Measurements from ENCODE around the gene VASP. TPM values are rescaled to one million over a fixed set of nuclear protein-coding genes. Genes with fewer than 3 reads are reported as not detected.

The VASP gene
- total and polyA plus RNA-seq, 2 experiments from 2014 or later, result 60.3 to 147 TPM

DNA sequence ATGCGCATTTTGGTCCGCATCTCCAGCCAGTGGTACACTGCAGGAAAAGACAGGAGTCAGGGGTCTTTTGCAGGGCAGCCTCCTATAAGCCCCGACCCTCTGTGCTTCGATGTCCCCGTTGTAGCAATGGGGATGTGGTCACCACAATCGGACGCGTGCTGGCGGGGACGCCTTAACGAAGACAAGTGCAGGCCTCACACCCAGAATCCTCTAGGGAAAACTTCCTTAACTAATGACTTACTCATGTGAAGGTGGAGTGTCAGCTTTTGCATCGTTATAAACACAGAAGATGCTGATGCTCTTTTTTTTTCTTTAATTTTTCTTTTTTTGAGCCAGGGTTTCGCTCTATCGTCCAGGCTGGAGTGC, 22.1 kb downstream of the VASP start:
- Mint-ChIP-seq H3K27me3 (ENCODE audit: insufficient read depth, low read depth, poor library complexity) (peaks cover 31% of the 10 kb centered on the region), H3K9me3 (peaks cover 16% of the 10 kb centered on the region), H3K27ac (no peak overlapping the region), H3K36me3 (ENCODE audit: low read depth) (peaks cover 43% of the 10 kb centered on the region), H3K4me3 (peak overlapping the region; percentile 78), H3K4me1 (peaks cover 15% of the 10 kb centered on the region)
- H3K27me3 ChIP-seq (ENCODE audit: insufficient read depth), result peaks cover 26% of the 10 kb centered on the region
- H3K4me1 ChIP-seq (ENCODE audit: insufficient read depth), result peaks cover 7% of the 10 kb centered on the region
- no peak for TF ChIP-seq ZNF331 (CRISPR knock-in tag; IDR thresholded peaks at IDR 0.05; ENCODE audit: low read depth)
- no peak for TF ChIP-seq EZH2 (IDR thresholded peaks at IDR 0.05; ENCODE audit: low read depth, unreplicated experiment)
- TF ChIP-seq, protein P1, sequence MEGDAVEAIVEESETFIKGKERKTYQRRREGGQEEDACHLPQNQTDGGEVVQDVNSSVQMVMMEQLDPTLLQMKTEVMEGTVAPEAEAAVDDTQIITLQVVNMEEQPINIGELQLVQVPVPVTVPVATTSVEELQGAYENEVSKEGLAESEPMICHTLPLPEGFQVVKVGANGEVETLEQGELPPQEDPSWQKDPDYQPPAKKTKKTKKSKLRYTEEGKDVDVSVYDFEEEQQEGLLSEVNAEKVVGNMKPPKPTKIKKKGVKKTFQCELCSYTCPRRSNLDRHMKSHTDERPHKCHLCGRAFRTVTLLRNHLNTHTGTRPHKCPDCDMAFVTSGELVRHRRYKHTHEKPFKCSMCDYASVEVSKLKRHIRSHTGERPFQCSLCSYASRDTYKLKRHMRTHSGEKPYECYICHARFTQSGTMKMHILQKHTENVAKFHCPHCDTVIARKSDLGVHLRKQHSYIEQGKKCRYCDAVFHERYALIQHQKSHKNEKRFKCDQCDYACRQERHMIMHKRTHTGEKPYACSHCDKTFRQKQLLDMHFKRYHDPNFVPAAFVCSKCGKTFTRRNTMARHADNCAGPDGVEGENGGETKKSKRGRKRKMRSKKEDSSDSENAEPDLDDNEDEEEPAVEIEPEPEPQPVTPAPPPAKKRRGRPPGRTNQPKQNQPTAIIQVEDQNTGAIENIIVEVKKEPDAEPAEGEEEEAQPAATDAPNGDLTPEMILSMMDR (conservative IDR thresholded peaks at IDR 0.05; ENCODE audit: low read depth in 2 of 2), result no peak
- TF ChIP-seq, protein P2, sequence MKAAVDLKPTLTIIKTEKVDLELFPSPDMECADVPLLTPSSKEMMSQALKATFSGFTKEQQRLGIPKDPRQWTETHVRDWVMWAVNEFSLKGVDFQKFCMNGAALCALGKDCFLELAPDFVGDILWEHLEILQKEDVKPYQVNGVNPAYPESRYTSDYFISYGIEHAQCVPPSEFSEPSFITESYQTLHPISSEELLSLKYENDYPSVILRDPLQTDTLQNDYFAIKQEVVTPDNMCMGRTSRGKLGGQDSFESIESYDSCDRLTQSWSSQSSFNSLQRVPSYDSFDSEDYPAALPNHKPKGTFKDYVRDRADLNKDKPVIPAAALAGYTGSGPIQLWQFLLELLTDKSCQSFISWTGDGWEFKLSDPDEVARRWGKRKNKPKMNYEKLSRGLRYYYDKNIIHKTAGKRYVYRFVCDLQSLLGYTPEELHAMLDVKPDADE (IDR thresholded peaks at IDR 0.05), result no peak
- TF ChIP-seq, protein P3, sequence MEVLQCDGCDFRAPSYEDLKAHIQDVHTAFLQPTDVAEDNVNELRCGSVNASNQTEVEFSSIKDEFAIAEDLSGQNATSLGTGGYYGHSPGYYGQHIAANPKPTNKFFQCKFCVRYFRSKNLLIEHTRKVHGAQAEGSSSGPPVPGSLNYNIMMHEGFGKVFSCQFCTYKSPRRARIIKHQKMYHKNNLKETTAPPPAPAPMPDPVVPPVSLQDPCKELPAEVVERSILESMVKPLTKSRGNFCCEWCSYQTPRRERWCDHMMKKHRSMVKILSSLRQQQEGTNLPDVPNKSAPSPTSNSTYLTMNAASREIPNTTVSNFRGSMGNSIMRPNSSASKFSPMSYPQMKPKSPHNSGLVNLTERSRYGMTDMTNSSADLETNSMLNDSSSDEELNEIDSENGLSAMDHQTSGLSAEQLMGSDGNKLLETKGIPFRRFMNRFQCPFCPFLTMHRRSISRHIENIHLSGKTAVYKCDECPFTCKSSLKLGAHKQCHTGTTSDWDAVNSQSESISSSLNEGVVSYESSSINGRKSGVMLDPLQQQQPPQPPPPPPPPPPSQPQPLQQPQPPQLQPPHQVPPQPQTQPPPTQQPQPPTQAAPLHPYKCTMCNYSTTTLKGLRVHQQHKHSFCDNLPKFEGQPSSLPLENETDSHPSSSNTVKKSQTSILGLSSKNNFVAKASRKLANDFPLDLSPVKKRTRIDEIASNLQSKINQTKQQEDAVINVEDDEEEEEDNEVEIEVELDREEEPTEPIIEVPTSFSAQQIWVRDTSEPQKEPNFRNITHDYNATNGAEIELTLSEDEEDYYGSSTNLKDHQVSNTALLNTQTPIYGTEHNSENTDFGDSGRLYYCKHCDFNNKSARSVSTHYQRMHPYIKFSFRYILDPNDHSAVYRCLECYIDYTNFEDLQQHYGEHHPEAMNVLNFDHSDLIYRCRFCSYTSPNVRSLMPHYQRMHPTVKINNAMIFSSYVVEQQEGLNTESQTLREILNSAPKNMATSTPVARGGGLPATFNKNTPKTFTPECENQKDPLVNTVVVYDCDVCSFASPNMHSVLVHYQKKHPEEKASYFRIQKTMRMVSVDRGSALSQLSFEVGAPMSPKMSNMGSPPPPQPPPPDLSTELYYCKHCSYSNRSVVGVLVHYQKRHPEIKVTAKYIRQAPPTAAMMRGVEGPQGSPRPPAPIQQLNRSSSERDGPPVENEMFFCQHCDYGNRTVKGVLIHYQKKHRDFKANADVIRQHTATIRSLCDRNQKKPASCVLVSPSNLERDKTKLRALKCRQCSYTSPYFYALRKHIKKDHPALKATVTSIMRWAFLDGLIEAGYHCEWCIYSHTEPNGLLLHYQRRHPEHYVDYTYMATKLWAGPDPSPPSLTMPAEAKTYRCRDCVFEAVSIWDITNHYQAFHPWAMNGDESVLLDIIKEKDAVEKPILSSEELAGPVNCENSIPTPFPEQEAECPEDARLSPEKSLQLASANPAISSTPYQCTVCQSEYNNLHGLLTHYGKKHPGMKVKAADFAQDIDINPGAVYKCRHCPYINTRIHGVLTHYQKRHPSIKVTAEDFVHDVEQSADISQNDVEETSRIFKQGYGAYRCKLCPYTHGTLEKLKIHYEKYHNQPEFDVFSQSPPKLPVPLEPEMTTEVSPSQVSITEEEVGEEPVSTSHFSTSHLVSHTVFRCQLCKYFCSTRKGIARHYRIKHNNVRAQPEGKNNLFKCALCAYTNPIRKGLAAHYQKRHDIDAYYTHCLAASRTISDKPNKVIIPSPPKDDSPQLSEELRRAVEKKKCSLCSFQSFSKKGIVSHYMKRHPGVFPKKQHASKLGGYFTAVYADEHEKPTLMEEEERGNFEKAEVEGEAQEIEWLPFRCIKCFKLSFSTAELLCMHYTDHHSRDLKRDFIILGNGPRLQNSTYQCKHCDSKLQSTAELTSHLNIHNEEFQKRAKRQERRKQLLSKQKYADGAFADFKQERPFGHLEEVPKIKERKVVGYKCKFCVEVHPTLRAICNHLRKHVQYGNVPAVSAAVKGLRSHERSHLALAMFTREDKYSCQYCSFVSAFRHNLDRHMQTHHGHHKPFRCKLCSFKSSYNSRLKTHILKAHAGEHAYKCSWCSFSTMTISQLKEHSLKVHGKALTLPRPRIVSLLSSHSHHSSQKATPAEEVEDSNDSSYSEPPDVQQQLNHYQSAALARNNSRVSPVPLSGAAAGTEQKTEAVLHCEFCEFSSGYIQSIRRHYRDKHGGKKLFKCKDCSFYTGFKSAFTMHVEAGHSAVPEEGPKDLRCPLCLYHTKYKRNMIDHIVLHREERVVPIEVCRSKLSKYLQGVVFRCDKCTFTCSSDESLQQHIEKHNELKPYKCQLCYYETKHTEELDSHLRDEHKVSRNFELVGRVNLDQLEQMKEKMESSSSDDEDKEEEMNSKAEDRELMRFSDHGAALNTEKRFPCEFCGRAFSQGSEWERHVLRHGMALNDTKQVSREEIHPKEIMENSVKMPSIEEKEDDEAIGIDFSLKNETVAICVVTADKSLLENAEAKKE (CRISPR knock-in tag; IDR thresholded peaks at IDR 0.05), result no peak
- no peak for TF ChIP-seq EZH2phosphoT487 (IDR thresholded peaks at IDR 0.05; ENCODE audit: unreplicated experiment)
- TF ChIP-seq JUNB (IDR thresholded peaks at IDR 0.05; ENCODE audit: unreplicated experiment), result no peak
- no peak for TF ChIP-seq NANOG (IDR thresholded peaks at IDR 0.05; ENCODE audit: borderline replicate concordance)
- no peak for TF ChIP-seq ZNF114 (CRISPR knock-in tag; IDR thresholded peaks at IDR 0.05)
- TF ChIP-seq, protein P4, sequence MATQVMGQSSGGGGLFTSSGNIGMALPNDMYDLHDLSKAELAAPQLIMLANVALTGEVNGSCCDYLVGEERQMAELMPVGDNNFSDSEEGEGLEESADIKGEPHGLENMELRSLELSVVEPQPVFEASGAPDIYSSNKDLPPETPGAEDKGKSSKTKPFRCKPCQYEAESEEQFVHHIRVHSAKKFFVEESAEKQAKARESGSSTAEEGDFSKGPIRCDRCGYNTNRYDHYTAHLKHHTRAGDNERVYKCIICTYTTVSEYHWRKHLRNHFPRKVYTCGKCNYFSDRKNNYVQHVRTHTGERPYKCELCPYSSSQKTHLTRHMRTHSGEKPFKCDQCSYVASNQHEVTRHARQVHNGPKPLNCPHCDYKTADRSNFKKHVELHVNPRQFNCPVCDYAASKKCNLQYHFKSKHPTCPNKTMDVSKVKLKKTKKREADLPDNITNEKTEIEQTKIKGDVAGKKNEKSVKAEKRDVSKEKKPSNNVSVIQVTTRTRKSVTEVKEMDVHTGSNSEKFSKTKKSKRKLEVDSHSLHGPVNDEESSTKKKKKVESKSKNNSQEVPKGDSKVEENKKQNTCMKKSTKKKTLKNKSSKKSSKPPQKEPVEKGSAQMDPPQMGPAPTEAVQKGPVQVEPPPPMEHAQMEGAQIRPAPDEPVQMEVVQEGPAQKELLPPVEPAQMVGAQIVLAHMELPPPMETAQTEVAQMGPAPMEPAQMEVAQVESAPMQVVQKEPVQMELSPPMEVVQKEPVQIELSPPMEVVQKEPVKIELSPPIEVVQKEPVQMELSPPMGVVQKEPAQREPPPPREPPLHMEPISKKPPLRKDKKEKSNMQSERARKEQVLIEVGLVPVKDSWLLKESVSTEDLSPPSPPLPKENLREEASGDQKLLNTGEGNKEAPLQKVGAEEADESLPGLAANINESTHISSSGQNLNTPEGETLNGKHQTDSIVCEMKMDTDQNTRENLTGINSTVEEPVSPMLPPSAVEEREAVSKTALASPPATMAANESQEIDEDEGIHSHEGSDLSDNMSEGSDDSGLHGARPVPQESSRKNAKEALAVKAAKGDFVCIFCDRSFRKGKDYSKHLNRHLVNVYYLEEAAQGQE (IDR thresholded peaks at IDR 0.05; ENCODE audit: unreplicated experiment), result no peak
- H3F3A ChIP-seq (replicated peaks; ENCODE audit: low read depth), result peaks cover 32% of the 10 kb centered on the region
- H3K36me3 ChIP-seq (ENCODE audit: insufficient read depth), result peaks cover 19% of the 10 kb centered on the region
- no peak overlapping the region for H3K27ac ChIP-seq (ENCODE audit: low read depth)
- H3K79me2 ChIP-seq (replicated peaks; ENCODE audit: insufficient read depth), result no peaks in the 10 kb centered on the region
- H3K4me3 ChIP-seq, result peak overlapping the region; percentile 65
- H4K20me1 ChIP-seq (replicated peaks; ENCODE audit: insufficient read depth), result peaks cover 18% of the 10 kb centered on the region
- H3K9me2 ChIP-seq (ENCODE audit: insufficient read depth), result no peaks in the 10 kb centered on the region
- DNase-seq (ENCODE audit: low spot score) (peak; percentile 38), ATAC-seq (no peak)
- H2AFZ ChIP-seq, result peak overlapping the region; percentile 99
- peak overlapping the region; percentile 83 for H3K4me2 ChIP-seq

All from GM23338 (cell line).